OCI-LY1 (cell line): Measurements from ENCODE around the gene ADGRB2.

ENCODE experiments used
- H2AFZ ChIP-seq: fragments of 200-600 bp; sonication (generic), shearing (Covaris generic); 2 replicates; pipeline ENCODE4 v1.6.0; 2014; ENCODE audit warnings: antibody characterized with exemption, mild to moderate bottlenecking, low read length
- H3F3A ChIP-seq: fragments of 200-600 bp; sonication (generic), shearing (Covaris generic); 2 replicates; pipeline ENCODE4 v1.6.0; 2014; ENCODE audit warnings: mild to moderate bottlenecking, antibody characterized with exemption, low read length, moderate library complexity; ENCODE audit not compliant: insufficient read depth
- H3K27ac ChIP-seq: fragments of 200-600 bp; sonication (generic); 2 replicates; pipeline ENCODE4 v1.5.1; 2014; ENCODE audit warnings: low read length, mixed run types, mild to moderate bottlenecking, low read depth; ENCODE audit not compliant: poor library complexity, severe bottlenecking
- H3K27me3 ChIP-seq: fragments of 200-600 bp; sonication (generic); 2 replicates; pipeline ENCODE4 v1.6.0; 2014; ENCODE audit warnings: antibody characterized with exemption, mild to moderate bottlenecking, low read length, moderate library complexity; ENCODE audit not compliant: insufficient read depth
- H3K36me3 ChIP-seq: fragments of 200-600 bp; sonication (generic); 2 replicates; pipeline ENCODE4 v1.6.1; 2014; ENCODE audit warnings: mild to moderate bottlenecking, antibody characterized with exemption, low read length, moderate library complexity, mixed read lengths; ENCODE audit not compliant: insufficient read depth
- H3K4me1 ChIP-seq: fragments of 200-600 bp; sonication (generic); 2 replicates; pipeline ENCODE4 v1.5.1; 2014; ENCODE audit warnings: mild to moderate bottlenecking, low read length, moderate library complexity; ENCODE audit not compliant: insufficient read depth, severe bottlenecking
- H3K4me2 ChIP-seq: fragments of 200-600 bp; sonication (generic), shearing (Covaris generic); 2 replicates; pipeline ENCODE4 v1.6.1; 2014; ENCODE audit warnings: low read length
- H3K4me3 ChIP-seq: fragments of 200-600 bp; sonication (generic); 2 replicates; pipeline ENCODE4 v1.5.1; 2014; ENCODE audit warnings: low read length, low read depth, mild to moderate bottlenecking, mixed read lengths; ENCODE audit not compliant: poor library complexity, severe bottlenecking
- H3K79me2 ChIP-seq: fragments of 200-600 bp; shearing (Covaris generic); 2 replicates; pipeline ENCODE4 v1.6.1; 2016; ENCODE audit warnings: mixed run types, low read length, mixed read lengths; ENCODE audit not compliant: insufficient read depth
- H3K9ac ChIP-seq: fragments of 200-600 bp; sonication (generic), shearing (Covaris generic); 2 replicates; pipeline ENCODE4 v1.6.1; 2014; ENCODE audit warnings: mild to moderate bottlenecking, low read length, mixed read lengths
- H3K9me2 ChIP-seq: fragments of 200-600 bp; sonication (generic), shearing (Covaris generic); 2 replicates; pipeline ENCODE4 v1.6.1; 2014; ENCODE audit warnings: low read depth, mild to moderate bottlenecking, low read length, mixed read lengths
- H3K9me3 ChIP-seq: fragments of 200-600 bp; shearing (Covaris generic); 2 replicates; pipeline ENCODE4 v1.6.1; 2014; ENCODE audit warnings: low read length, mixed read lengths
- H4K20me1 ChIP-seq: fragments of 200-600 bp; sonication (generic), shearing (Covaris generic); 2 replicates; pipeline ENCODE4 v1.6.0; 2016; ENCODE audit warnings: mild to moderate bottlenecking, low read length; ENCODE audit not compliant: insufficient read depth
- CTCF ChIP-seq: fragments of 200-600 bp; sonication (generic), shearing (Covaris generic); IDR thresholded peaks from 2 replicates; pipeline ENCODE4 v1.5.1; 2017; ENCODE audit warnings: mild to moderate bottlenecking, antibody characterized with exemption, low read length, moderate library complexity, mixed read lengths
- EZH2 ChIP-seq: fragments of 200-600 bp; sonication (generic), shearing (Covaris generic); IDR thresholded peaks from 2 replicates; pipeline ENCODE4 v1.8.0; 2017; ENCODE audit warnings: borderline replicate concordance, mixed run types, mild to moderate bottlenecking, antibody characterized with exemption, low read length, moderate library complexity, mixed read lengths

ADGRB2 gene

GRCh38 chr1:31705080-31705866, 58.9 kb downstream of the ADGRB2 start:
- no peaks in the 10 kb centered on the region for H4K20me1 ChIP-seq
- no peaks in the 10 kb centered on the region for H3K79me2 ChIP-seq
- H3K9ac ChIP-seq: no peak overlapping the region
- peaks cover 3% of the 10 kb centered on the region for H3K4me1 ChIP-seq
- H3F3A ChIP-seq: no peaks in the 10 kb centered on the region
- no peaks in the 10 kb centered on the region for H3K9me2 ChIP-seq
- H3K4me2 ChIP-seq: no peak overlapping the region
- H3K36me3 ChIP-seq: no peaks in the 10 kb centered on the region
- no peaks in the 10 kb centered on the region for H3K9me3 ChIP-seq
- H3K27me3 ChIP-seq: peaks cover 14% of the 10 kb centered on the region; the same call in 1 of the 2 replicates
- no peak overlapping the region for H2AFZ ChIP-seq
- no peak for TF ChIP-seq EZH2
- TF ChIP-seq CTCF: peak; percentile 8; the same call in 1 of the 2 replicates
- H3K27ac ChIP-seq: no peak overlapping the region
- no peak overlapping the region for H3K4me3 ChIP-seq

GRCh38 chr1:31704271-31705079, 59.7 kb downstream of the ADGRB2 start:
- Histone ChIP-seq H3F3A (no peaks in the 10 kb centered on the region), H3K4me3 (no peak overlapping the region), H4K20me1 (no peaks in the 10 kb centered on the region), H3K27ac (no peak overlapping the region), H3K79me2 (no peaks in the 10 kb centered on the region), H3K4me2 (no peak overlapping the region), H3K9me3 (no peaks in the 10 kb centered on the region), H3K4me1 (peaks cover 3% of the 10 kb centered on the region), H3K36me3 (no peaks in the 10 kb centered on the region), H3K9ac (no peak overlapping the region), H2AFZ (no peak overlapping the region), H3K9me2 (no peaks in the 10 kb centered on the region), H3K27me3 (peaks cover 14% of the 10 kb centered on the region; the same call in 1 of the 2 replicates)
- TF ChIP-seq EZH2 (no peak), CTCF (no peak)

GRCh38 chr1:31703431-31704270, 60.5 kb downstream of the ADGRB2 start, which contains the start of gene COL16A1:
Gene COL16A1, minus strand, starts transcription at chr1:31704017. Its CDS starts 1,824 bp downstream, at chr1:31702193.
- TF ChIP-seq CTCF (no peak), EZH2 (no peak)
- Histone ChIP-seq H3K4me2 (no peak within 1 kb of the TSS), H3K79me2 (no peaks in the 10 kb centered on the region), H4K20me1 (no peaks in the 10 kb centered on the region), H3K36me3 (no peaks in the 10 kb centered on the region), H3F3A (no peaks in the 10 kb centered on the region), H3K9ac (no peak within 1 kb of the TSS), H3K4me3 (no peak within 1 kb of the TSS), H3K27ac (no peak within 1 kb of the TSS), H3K4me1 (peaks cover 3% of the 10 kb centered on the region), H2AFZ (no peak within 1 kb of the TSS), H3K9me3 (no peaks in the 10 kb centered on the region), H3K27me3 (peaks cover 7% of the 10 kb centered on the region; the same call in 1 of the 2 replicates), H3K9me2 (no peaks in the 10 kb centered on the region)
